Naive thymus-derived CD4-positive, alpha-beta T cell (primary cell): ENCODE data around the gene CNIH4. TPM values are rescaled to one million over a fixed set of nuclear protein-coding genes. Genes with fewer than 3 reads are reported as not detected.

Experiments
- ATAC-seq: fragments of 150-1000 bp; cut with Tn5 transposase; 2 replicates; pipeline ENCODE4 v1.10.0; 2021; ENCODE audit warnings: mild to moderate bottlenecking, moderate library complexity
- CTCF ChIA-PET: fragments of 350-600 bp; sonication (Branson Sonifier 250); formaldehyde crosslinking; loops from one replicate; lab custom pipeline; 2021; ENCODE audit warnings: antibody characterized with exemption; lab: Charles Lee
- POLR2A ChIA-PET: fragments of 350-600 bp; sonication (Branson Sonifier 250); formaldehyde crosslinking; loops from one replicate; lab custom pipeline; 2021; ENCODE audit warnings: antibody characterized with exemption, inconsistent platforms; lab: Charles Lee
- DNase-seq, 9 donors: peaks; one replicate each; pipeline versions ENCODE4 v3.0.0 to v3.0.0-alpha.2; 2020 to 2022; ENCODE audit warnings: mixed read lengths in 1 of 9
- H3K27ac ChIP-seq: one replicate; pipeline ENCODE4 v1.7.0; 2013; ENCODE audit warnings: mild to moderate bottlenecking, low read depth, low read length, moderate library complexity
- H3K27me3 ChIP-seq, 2 donors: one replicate each; pipeline ENCODE4 v1.7.0; 2013; ENCODE audit warnings: low read length in 2 of 2, mild to moderate bottlenecking in 2 of 2, moderate library complexity in 2 of 2; ENCODE audit not compliant: control insufficient read depth in 2 of 2, insufficient read depth in 2 of 2
- H3K36me3 ChIP-seq, 3 experiments: 1 replicate in 2 of 3; 2 replicates in 1 of 3; pipeline ENCODE4 v1.7.0; 2013; ENCODE audit warnings: low read length in 3 of 3, mild to moderate bottlenecking in 3 of 3, moderate library complexity in 1 of 3; ENCODE audit not compliant: insufficient read depth in 3 of 3, control insufficient read depth in 2 of 3
- H3K4me1 ChIP-seq, 2 donors: one replicate each; pipeline ENCODE4 v1.7.0; 2013; ENCODE audit warnings: low read length in 2 of 2, mild to moderate bottlenecking in 2 of 2, moderate library complexity in 1 of 2; ENCODE audit not compliant: control insufficient read depth in 2 of 2, insufficient read depth in 2 of 2
- H3K4me3 ChIP-seq: 2 replicates; pipeline ENCODE4 v1.7.0; 2013; ENCODE audit warnings: mild to moderate bottlenecking, low read length
- H3K9me3 ChIP-seq, 3 experiments: 1 replicate in 2 of 3; 2 replicates in 1 of 3; pipeline ENCODE4 v1.7.0; 2013; ENCODE audit warnings: low read length in 3 of 3; ENCODE audit not compliant: control insufficient read depth in 2 of 3
- H3K27ac Mint-ChIP-seq, 9 donors: one replicate each; pipeline ENCODE4 v1.8.0; 2020 to 2022; ENCODE audit warnings: mixed read lengths in 9 of 9, mild to moderate bottlenecking in 8 of 9, moderate library complexity in 5 of 9, inconsistent platforms in 2 of 9
- H3K27me3 Mint-ChIP-seq, 5 donors: one replicate each; pipeline ENCODE4 v1.8.0; 2021 to 2022; ENCODE audit warnings: mixed read lengths in 5 of 5, mild to moderate bottlenecking in 1 of 5
- H3K36me3 Mint-ChIP-seq, 5 donors: one replicate each; pipeline ENCODE4 v1.8.0; 2020 to 2022; ENCODE audit warnings: mixed read lengths in 5 of 5, mild to moderate bottlenecking in 3 of 5, inconsistent platforms in 1 of 5
- H3K4me1 Mint-ChIP-seq, 7 donors: one replicate each; pipeline ENCODE4 v1.8.0; 2020 to 2022; ENCODE audit warnings: mixed read lengths in 7 of 7, mild to moderate bottlenecking in 3 of 7, inconsistent platforms in 1 of 7
- H3K4me3 Mint-ChIP-seq, 10 donors: one replicate each; pipeline ENCODE4 v1.8.0; 2020 to 2022; ENCODE audit warnings: mild to moderate bottlenecking in 10 of 10, mixed read lengths in 10 of 10, moderate library complexity in 6 of 10, inconsistent platforms in 2 of 10
- H3K9me3 Mint-ChIP-seq, 11 donors: one replicate each; pipeline ENCODE4 v1.8.0; 2020 to 2022; ENCODE audit warnings: mixed read lengths in 11 of 11, mild to moderate bottlenecking in 4 of 11, inconsistent platforms in 1 of 11, moderate library complexity in 1 of 11
- intact Hi-C, 2 donors: fragments of 100-400 bp; cut with micrococcal nuclease; formaldehyde crosslinking; loops; one replicate each; pipeline ENCODE4 v1.15.1; 2023
- polyA plus RNA-seq, 2 donors: library from polyadenylated mRNA; unstranded; fragments of 300-500 nt; fragmentation: Illumina TruSeq; gene quantifications; one replicate each; pipeline ENCODE4 v1.2.3, GENCODE V29; 2021
- total RNA-seq, 6 experiments: library from RNA in 5 of 6; stranded (reverse) in 5 of 6; gene quantifications; 1 replicate in 5 of 6; 2 replicates in 1 of 6; pipeline ENCODE4 v1.2.3 and lab custom pipeline; 2021 to 2026

The CNIH4 gene
- total and polyA plus RNA-seq, 7 experiments from 2014 or later, result 28.1 to 44.8 (median 39.8) TPM

DNA sequence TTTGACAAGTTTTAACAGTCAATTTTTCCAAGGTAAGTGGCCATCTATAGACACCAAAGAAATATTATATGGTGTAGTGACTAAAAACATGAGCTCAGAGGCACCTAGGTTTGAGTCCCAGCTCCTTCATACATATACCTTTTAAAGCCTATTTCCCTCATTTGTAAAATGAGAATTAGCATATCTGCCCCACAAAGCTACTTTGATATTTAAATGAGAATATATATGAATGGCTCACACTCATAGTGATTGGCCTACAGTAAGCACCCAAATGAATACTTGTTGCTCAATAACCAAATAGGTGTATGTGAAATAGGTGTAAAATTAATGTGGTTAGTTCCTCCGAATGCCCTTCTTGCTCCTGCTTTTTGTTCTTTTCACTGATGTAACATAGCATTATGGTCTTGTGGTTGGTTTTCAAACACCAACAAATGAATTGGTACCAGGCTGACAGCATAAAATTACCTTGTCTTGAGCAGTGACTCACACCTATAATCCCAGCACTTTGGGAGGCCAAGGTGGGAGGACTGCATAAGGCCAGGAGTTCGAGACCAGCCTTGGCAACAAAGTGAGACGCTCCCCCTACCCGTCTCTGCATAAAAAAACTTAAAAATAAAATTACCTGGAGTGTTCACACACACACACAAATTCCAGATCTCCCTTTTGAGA is 25.3 kb downstream of the CNIH4 start:
- DNase-seq (no peak), ATAC-seq (no peak)
- intact Hi-C loops, result loop anchor here (2.0 to 5.0 kb wide), 4 partner anchors 13 to 75 kb away; no protein-coding TSS in a partner anchor
- peaks cover 60 to 92% (median 83%) of the 10 kb centered on the region in 7 donors for H3K4me1 Mint-ChIP-seq
- H3K4me3 Mint-ChIP-seq, result peak overlapping the region in 9 of 10 donors; percentile 24 to 65 (median 53)
- no peaks in the 10 kb centered on the region for H3K9me3 Mint-ChIP-seq
- Histone ChIP-seq H3K4me1 (peaks cover 58 to 61% of the 10 kb centered on the region in 2 donors), H3K27me3 (no peaks in the 10 kb centered on the region), H3K27ac (peak overlapping the region; percentile 3), H3K36me3 (no peaks in the 10 kb centered on the region), H3K4me3 (no peak overlapping the region), H3K9me3 (no peaks in the 10 kb centered on the region)
- ChIA-PET POLR2A (interaction anchor here (0.6 to 1.5 kb wide), 4 partner anchors 13 to 1189 kb away, joined by 3 to 4 read pairs (median 4); no protein-coding TSS in a partner anchor), CTCF (no interaction called here)
- peaks cover 0 to 46% (median 10%) of the 10 kb centered on the region in 5 donors for H3K36me3 Mint-ChIP-seq
- H3K27ac Mint-ChIP-seq, result peak overlapping the region in 8 of 9 donors; percentile 68 to 89 (median 82)
- no peaks in the 10 kb centered on the region for H3K27me3 Mint-ChIP-seq

GRCh38 chr1:224383218-224383617 is 26.5 kb downstream of the CNIH4 start:
- POLR2A ChIA-PET, result interaction anchor here (0.5 to 1.5 kb wide), 4 partner anchors 13 to 50 kb away, joined by 3 to 4 read pairs (median 4); no protein-coding TSS in a partner anchor
- CTCF ChIA-PET, result no interaction called here
- Histone ChIP-seq H3K4me3 (no peak overlapping the region), H3K27ac (no peak overlapping the region), H3K4me1 (peaks cover 53 to 61% of the 10 kb centered on the region in 2 donors), H3K36me3 (peaks cover 0 to 4% (median 0%) of the 10 kb centered on the region in 3 experiments), H3K27me3 (no peaks in the 10 kb centered on the region), H3K9me3 (no peaks in the 10 kb centered on the region)
- H3K27me3 Mint-ChIP-seq, result no peaks in the 10 kb centered on the region
- no peaks in the 10 kb centered on the region for H3K9me3 Mint-ChIP-seq
- peak overlapping the region in 4 of 10 donors; percentile 2 to 40 (median 11) for H3K4me3 Mint-ChIP-seq
- H3K4me1 Mint-ChIP-seq, result peaks cover 53 to 92% (median 82%) of the 10 kb centered on the region in 7 donors
- H3K36me3 Mint-ChIP-seq, result peaks cover 0 to 41% (median 8%) of the 10 kb centered on the region in 5 donors
- ATAC-seq, result no peak
- intact Hi-C loops, result loop anchor here in 1 of 2 donors (5.0 kb wide), 1 partner anchor 74 kb away; no protein-coding TSS in a partner anchor
- DNase-seq, result no peak
- peak overlapping the region in 7 of 9 donors; percentile 20 to 79 (median 43) for H3K27ac Mint-ChIP-seq

- H3K4me3 Mint-ChIP-seq, result peak overlapping the region in 8 of 10 donors; percentile 22 to 56 (median 46)
- H3K27ac ChIP-seq, result peak overlapping the region; percentile 34
- H3K4me1 Mint-ChIP-seq, result peaks cover 23 to 64% (median 46%) of the 10 kb centered on the region in 7 donors
- CTCF ChIA-PET, result no interaction called here
- intact Hi-C loops, result loop anchor here in 1 of 2 donors (1.0 kb wide), 1 partner anchor 10 kb away; no protein-coding TSS in a partner anchor
- DNase-seq, result peak in 7 of 9 donors; percentile 37 to 74 (median 49)
- peak overlapping the region; percentile 72 to 93 (median 86) for H3K27ac Mint-ChIP-seq
- no peaks in the 10 kb centered on the region for H3K27me3 ChIP-seq
- H3K36me3 ChIP-seq, result peaks cover 0 to 19% (median 18%) of the 10 kb centered on the region in 3 experiments
- peaks cover 17 to 28% of the 10 kb centered on the region in 2 donors for H3K4me1 ChIP-seq
- H3K9me3 ChIP-seq, result no peaks in the 10 kb centered on the region
- no peak overlapping the region for H3K4me3 ChIP-seq
- peaks cover 3 to 36% (median 28%) of the 10 kb centered on the region in 5 donors for H3K36me3 Mint-ChIP-seq
- POLR2A ChIA-PET, result interaction anchor here (0.7 to 3.5 kb wide), 8 partner anchors 10 to 58 kb away, joined by 3 to 13 read pairs (median 3); partner anchors contain the start of genes CNIH4 and NVL
- no peaks in the 10 kb centered on the region for H3K27me3 Mint-ChIP-seq
- peak; percentile 84 for ATAC-seq
- no peaks in the 10 kb centered on the region for H3K9me3 Mint-ChIP-seq
Observed at GRCh38 chr1:224387302-224387912, 30.7 kb downstream of the CNIH4 start.

- H3K4me1 Mint-ChIP-seq, result peaks cover 24 to 64% (median 41%) of the 10 kb centered on the region in 7 donors
- peaks cover 3 to 42% (median 31%) of the 10 kb centered on the region in 5 donors for H3K36me3 Mint-ChIP-seq
- ATAC-seq, result no peak
- H3K9me3 Mint-ChIP-seq, result no peaks in the 10 kb centered on the region
- DNase-seq, result no peak
- H3K36me3 ChIP-seq, result peaks cover 0 to 19% (median 19%) of the 10 kb centered on the region in 3 experiments
- CTCF ChIA-PET, result no interaction called here
- POLR2A ChIA-PET, result interaction anchor here (0.5 to 3.5 kb wide), 7 partner anchors 10 to 59 kb away, joined by 3 to 13 read pairs (median 4); partner anchors contain the start of genes CNIH4, NVL and WDR26
- peaks cover 12 to 22% of the 10 kb centered on the region in 2 donors for H3K4me1 ChIP-seq
- H3K4me3 ChIP-seq, result no peak overlapping the region
- intact Hi-C loops, result loop anchor here (1.0 to 2.0 kb wide), 2 partner anchors 11 to 17 kb away; no protein-coding TSS in a partner anchor
- no peaks in the 10 kb centered on the region for H3K27me3 Mint-ChIP-seq
- peak overlapping the region; percentile 34 for H3K27ac ChIP-seq
- peak overlapping the region; percentile 31 to 93 (median 86) for H3K27ac Mint-ChIP-seq
- H3K4me3 Mint-ChIP-seq, result peak overlapping the region in 6 of 10 donors; percentile 10 to 56 (median 46)
- no peaks in the 10 kb centered on the region for H3K9me3 ChIP-seq
- no peaks in the 10 kb centered on the region for H3K27me3 ChIP-seq
Observed at GRCh38 chr1:224387943-224388342, 31.3 kb downstream of the CNIH4 start.

DNA sequence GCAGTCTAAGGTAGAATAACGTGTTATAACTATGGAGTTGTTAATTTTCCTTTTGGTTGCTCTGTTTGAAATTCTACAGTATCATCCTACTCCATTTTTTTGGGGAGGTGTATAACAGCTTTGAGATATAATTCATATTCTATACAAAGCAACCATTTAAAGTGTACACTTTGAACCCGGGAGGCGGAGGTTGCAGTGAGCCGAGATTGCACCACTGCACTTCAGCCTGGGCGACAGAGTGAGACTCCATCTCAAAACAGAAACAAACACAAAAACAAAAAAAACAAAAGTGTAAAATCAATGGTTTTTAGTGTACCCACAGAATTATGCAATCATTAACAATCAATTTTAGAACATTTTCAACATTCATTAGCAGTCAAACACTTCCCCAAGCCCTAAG is 33.8 kb downstream of the CNIH4 start:
- Histone ChIP-seq H3K27me3 (no peaks in the 10 kb centered on the region), H3K4me1 (peaks cover 7 to 18% of the 10 kb centered on the region in 2 donors), H3K9me3 (no peaks in the 10 kb centered on the region), H3K36me3 (peaks cover 0 to 41% (median 27%) of the 10 kb centered on the region in 3 experiments), H3K4me3 (no peak overlapping the region), H3K27ac (no peak overlapping the region)
- Mint-ChIP-seq H3K4me1 (peaks cover 20 to 49% (median 37%) of the 10 kb centered on the region in 7 donors), H3K27ac (peak overlapping the region in 4 of 9 donors; percentile 9 to 75 (median 59)), H3K27me3 (no peaks in the 10 kb centered on the region), H3K4me3 (no peak overlapping the region), H3K9me3 (no peaks in the 10 kb centered on the region), H3K36me3 (peaks cover 3 to 57% (median 33%) of the 10 kb centered on the region in 5 donors)
- CTCF ChIA-PET, result interaction anchor here (0.6 kb wide), 1 partner anchor 69 kb away, joined by 3 read pairs; no protein-coding TSS in a partner anchor
- DNase-seq (no peak), ATAC-seq (no peak)
- intact Hi-C loops, result no loop called here
- POLR2A ChIA-PET, result interaction anchor here (1.8 kb wide), 1 partner anchor 11 kb away, joined by 5 read pairs; no protein-coding TSS in a partner anchor
